IPS-NIHi7 (cell line): ENCODE results near the gene F5.
"Not testable (repeated sequence)": the region's sequence is repeated elsewhere in the genome, so short reads cannot be mapped to it uniquely, and the experiment has no call there.

Source experiments
- DNase-seq: peaks from one replicate; pipeline ENCODE4 v3.0.0; 2012; ENCODE audit warnings: mixed read lengths; ENCODE audit errors: extremely low spot score

Gene F5

GRCh38 chr1:169546087-169546995 lies 39.9 kb downstream of the F5 start:
- peak; percentile 38 for DNase-seq

GRCh38 chr1:169545472-169545871 lies 40.8 kb downstream of the F5 start:
- DNase-seq, result no peak

- no peak for DNase-seq
These were observed 47.0 kb downstream of the F5 start for GRCh38 chr1:169538998-169539871.

GRCh38 chr1:169534653-169535052 lies 51.6 kb downstream of the F5 start:
- no peak for DNase-seq

DNA sequence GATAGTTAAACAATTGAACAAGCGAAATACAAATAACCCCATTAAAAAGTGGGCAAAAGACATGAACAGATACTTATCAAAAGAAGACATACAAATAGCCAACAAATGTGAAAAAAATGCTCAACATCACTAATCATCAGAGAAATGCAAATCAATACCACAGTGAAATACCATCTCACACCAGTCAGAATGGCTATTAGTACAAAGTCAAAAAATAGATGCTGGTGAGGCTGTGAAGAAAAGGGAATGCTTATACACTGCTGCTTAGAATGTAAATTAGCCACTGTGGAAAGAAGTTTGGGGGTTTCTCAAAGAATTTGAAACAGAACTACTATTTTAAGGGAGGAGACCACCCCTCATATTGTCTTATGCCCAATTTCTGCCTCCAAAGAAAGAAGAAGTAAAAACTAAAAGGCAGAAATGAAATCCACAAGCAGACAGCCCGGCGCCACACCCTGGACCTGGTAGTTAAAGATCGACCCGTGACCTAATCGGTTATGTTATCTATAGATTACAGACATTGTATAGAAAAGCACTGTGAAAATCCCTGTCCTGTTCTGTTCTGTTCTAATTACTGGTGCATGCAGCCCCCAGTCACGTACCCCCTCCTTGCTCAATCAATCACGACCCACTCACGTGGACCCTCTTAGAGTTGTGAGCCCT lies 52.6 kb downstream of the F5 start:
- DNase-seq, result not testable (repeated sequence)

GRCh38 chr1:169530448-169530847 lies 55.8 kb downstream of the F5 start:
- DNase-seq, result no peak

GRCh38 chr1:169529068-169529642 lies 57.1 kb downstream of the F5 start:
- DNase-seq, result peak; percentile 68

DNA sequence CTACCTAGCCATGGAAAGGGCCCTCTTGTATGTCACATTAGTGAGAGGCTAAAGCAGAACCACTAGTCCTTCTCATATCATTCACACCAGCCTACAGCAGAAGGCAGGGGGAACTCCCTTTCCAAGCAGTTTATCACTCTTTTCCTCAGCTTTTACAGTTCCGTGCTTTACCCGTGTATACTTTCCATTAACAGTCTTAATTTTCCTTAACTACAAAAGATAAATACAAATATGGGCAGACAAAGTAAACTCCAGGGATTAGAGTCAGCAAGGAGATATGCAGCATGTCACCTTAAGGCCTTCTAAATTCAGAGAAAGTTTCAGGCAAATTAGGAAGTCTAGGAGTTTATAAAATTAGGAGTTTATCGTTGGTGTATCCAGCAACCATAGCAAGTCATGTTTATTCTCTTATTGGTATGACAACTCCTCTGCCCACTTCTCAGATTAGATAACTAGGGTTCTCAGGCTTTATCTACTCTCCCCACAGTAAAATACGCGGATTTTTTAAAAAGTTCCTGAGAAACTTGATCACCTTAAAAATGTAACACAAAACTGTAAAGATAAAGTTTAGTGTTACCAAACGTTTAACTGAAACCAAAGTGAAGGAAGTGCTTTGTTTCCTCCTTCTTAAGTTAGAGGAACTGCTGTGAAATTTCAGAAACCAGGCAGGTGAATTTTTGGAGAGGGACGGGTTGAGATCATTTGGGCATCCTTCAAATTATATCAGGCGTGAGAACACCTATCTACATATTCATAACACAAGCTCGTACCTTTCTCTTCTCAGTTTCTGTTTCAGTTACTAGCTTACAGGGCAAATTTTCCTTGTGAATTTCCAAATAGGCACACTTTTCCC lies 57.8 kb downstream of the F5 start:
- DNase-seq, result no peak

- DNase-seq, result no peak
These were observed 58.6 kb downstream of the F5 start for GRCh38 chr1:169527451-169528214.

- DNase-seq, result no peak
These were observed 59.3 kb downstream of the F5 start for GRCh38 chr1:169527001-169527400.

GRCh38 chr1:169526120-169526832 lies 60.0 kb downstream of the F5 start:
- no peak for DNase-seq

- no peak for DNase-seq
These were observed 60.9 kb downstream of the F5 start for GRCh38 chr1:169525391-169525790.

GRCh38 chr1:169523904-169524303 lies 62.4 kb downstream of the F5 start:
- no peak for DNase-seq

GRCh38 chr1:169521226-169521625 lies 65.1 kb downstream of the F5 start:
- DNase-seq, result no peak

DNA sequence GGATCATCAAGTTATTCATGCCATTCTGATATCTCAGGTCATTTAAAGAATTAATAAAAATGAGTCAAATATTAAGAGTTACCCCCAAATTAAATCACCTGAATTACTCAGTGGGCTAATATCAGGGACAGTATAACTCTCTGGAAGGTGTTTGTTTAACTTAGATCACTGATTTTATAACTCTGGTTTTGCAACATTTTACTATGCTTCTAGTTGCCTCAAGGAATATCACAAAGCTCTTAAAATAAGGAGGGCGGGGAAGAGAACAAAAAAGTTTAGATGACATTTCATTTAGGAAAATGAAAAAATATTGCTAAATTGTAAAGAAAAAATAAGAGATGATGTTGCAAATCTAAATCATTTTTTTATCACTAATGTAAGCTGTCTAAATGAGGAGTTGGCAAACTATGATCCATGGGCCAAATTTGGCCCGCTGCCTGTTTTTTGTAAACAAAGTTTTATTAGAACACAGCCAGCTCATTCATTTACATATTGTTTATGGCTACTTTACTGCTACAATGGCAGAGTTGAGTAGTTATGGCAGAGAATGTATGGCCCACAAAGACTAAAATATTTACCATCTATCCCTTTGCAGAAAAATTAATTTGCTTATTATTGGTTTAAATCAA lies 68.6 kb downstream of the F5 start:
- DNase-seq, result no peak

DNA sequence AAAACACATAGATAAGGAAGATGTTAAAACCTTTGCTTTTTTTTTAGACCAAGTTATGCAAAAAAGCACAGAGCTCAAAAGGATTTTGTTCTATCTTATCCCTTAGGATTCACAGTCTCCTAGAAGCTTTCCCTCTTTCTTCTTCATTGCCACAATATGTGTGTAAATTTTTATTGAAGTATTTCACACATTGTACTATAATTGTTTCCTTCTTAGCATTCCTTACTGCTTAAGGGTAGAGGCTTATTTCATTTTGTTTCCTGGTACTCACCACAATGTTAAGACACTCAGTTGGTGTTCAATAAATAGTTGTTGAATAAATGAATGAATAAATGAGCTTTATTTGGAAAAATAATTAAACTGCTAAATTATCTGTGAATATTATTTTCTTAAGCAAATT lies 70.6 kb downstream of the F5 start:
- DNase-seq, result no peak

GRCh38 chr1:169514566-169515270 lies 71.6 kb downstream of the F5 start:
- no peak for DNase-seq

DNA sequence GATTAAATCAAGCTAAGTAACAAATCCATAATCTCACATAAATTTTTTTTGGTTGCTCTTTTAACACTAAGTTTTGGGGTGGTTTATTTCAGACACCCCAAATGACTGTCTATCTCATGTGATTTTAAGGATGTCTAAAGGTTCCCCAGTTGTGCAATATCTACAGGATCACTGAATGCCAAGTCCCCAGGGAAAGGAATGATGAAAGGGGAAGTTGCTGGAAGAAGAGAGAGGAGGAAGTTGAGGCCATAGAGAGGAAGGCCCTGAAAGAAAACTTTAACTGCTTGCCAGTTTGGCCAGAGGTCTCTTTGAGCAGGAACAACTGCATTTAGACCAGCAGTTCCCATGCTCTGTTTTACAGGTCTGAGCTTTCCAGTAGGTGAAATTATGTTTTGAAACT lies 73.1 kb downstream of the F5 start:
- no peak for DNase-seq
